ENCODE measurements around the gene ISG20.

ISG20 gene

DNA sequence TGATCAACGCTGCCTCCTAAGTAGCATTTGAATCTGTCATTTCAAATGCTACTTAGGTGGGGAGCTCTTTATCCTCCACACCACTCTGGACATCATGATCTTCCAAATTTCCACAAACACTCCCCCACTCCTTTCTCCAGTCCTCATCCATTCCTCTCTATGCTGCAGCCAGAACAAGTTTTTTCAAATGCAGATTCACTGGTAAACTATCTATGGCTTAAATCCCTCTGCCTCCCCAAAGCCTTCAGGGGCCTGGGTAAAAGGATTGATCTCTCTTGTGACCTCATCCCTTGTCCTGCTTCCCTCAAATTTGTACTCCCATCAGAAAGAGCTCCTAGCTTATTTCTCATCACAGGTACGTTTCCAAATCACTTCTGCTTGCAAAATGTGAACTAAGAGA lies 19.0 kb upstream of the ISG20 start:
- H3K4me3 ChIP-seq (ENCODE audit: control insufficient read depth, low read depth, low read length), result no peak overlapping the region
- no peak for DNase-seq (ENCODE audit: low read depth)
- TF ChIP-seq, protein P1, sequence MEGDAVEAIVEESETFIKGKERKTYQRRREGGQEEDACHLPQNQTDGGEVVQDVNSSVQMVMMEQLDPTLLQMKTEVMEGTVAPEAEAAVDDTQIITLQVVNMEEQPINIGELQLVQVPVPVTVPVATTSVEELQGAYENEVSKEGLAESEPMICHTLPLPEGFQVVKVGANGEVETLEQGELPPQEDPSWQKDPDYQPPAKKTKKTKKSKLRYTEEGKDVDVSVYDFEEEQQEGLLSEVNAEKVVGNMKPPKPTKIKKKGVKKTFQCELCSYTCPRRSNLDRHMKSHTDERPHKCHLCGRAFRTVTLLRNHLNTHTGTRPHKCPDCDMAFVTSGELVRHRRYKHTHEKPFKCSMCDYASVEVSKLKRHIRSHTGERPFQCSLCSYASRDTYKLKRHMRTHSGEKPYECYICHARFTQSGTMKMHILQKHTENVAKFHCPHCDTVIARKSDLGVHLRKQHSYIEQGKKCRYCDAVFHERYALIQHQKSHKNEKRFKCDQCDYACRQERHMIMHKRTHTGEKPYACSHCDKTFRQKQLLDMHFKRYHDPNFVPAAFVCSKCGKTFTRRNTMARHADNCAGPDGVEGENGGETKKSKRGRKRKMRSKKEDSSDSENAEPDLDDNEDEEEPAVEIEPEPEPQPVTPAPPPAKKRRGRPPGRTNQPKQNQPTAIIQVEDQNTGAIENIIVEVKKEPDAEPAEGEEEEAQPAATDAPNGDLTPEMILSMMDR (IDR thresholded peaks at IDR 0.05; ENCODE audit: control insufficient read depth, insufficient read depth, low read depth, low read length, missing control alignments), result no peak

DNA sequence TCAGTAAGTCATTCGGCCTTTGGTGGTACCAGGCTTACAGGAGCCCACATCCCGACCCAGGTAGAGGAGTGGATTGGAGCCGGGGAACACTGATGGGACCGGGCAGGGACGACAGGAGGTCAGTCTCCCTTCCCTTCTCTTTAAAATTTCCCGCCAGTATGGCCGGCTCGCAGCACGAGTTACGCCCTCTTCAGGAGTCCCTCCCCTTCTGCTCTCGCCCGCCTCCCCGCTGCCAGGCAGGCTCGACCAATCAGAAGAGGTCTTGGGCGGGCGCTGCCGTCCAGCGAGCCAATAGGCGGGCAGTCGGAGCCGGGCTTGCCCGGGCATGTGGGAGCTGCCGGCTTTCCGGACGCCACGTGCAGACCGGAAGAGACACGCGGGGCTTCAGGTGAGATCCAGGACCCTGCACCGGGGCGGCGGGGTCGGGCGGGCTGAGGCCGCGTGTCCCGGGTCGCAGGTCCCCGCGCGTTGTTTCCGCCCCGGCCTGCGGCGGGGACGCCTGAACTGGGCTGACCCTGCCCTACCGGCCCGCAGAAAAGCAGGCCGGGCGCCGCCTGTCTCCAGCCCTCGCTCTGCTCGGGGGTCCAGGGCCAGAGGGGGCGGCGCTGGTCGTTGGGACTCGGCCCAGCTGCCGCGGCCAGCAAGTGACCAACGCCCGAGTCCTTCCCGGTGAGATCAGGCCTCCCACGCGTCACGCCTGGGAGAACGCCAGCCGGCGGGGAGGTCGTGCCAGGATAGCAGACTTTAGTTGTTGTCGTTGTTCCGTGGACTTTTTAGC lies 17.6 kb upstream of the ISG20 start, which contains the start of gene AEN:
Gene AEN (plus strand): TSS at position 346 of the 778 bp plus-strand sequence. CDS start 4,870 bp downstream, outside the sequence.
- peak within 1 kb of the TSS; percentile 89 for H3K4me3 ChIP-seq (ENCODE audit: control insufficient read depth, low read depth, low read length)
- TF ChIP-seq, protein P1 (IDR thresholded peaks at IDR 0.05; ENCODE audit: control insufficient read depth, insufficient read depth, low read depth, low read length, missing control alignments), result no peak
- peak; percentile 85 for DNase-seq (ENCODE audit: low read depth)

DNA sequence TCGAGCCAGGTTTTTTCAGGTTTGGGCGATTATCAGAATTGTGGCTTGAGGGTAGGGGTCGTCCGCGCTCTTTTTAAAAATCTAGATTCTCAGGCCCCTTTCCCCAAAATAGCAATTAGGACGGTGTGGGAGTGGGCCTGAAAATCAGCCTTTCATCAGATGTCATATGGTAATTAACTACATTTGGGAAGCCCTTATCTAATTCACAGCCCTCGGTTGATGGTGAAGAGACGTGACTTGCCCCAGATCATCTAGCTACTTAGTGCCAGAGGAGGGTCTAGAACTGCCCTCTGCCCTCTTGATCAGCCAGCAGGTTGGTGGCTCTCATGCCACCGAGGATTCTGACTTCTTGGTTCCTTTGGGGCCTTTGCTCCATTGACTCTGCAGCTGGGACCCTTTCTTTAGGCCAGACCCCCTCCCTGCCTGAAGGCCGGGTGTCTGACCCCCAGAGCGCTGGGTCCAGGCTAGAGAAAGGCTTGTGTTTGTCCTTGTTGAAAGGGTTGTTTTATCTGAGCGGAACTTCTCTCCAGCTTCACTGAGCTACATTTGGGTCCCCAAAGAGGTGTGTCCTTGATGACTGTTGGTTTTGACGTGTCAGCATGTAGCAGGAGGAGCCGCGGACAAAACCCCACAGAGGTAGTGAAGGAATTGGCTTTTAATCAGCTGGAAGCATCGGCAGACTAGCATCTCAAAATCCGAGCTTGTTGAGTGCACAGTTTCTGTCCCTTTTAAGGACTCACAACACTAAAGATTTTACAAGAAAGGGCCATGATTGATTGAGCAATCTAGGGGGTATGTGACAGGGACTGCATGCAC lies 16.8 kb upstream of the ISG20 start:
- DNase-seq (ENCODE audit: low read depth), result no peak
- peak overlapping the region; percentile 89 for H3K4me3 ChIP-seq (ENCODE audit: control insufficient read depth, low read depth, low read length)
- TF ChIP-seq, protein P1 (IDR thresholded peaks at IDR 0.05; ENCODE audit: control insufficient read depth, insufficient read depth, low read depth, low read length, missing control alignments), result no peak

DNA sequence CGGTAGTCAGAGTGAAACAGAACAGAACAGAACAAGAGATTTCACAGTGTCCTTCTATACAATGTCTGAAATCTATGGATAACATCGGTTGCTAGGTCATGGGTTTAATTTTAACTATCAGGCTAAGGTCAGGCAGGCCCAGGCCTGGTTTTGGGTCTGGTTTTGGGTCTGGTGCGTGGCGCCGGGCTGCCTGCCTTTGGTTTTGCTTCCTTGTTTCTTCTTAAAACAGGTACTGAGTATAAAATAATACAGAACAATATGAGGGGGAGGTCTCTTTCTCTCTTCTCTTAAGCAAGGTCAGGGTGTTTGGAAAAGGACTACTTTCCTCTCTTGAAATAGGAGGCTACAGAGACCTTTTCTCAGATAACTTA lies 16.2 kb upstream of the ISG20 start:
- DNase-seq (ENCODE audit: low read depth), result no peak
- TF ChIP-seq, protein P1 (IDR thresholded peaks at IDR 0.05; ENCODE audit: control insufficient read depth, insufficient read depth, low read depth, low read length, missing control alignments), result no peak
- peak overlapping the region; percentile 89 for H3K4me3 ChIP-seq (ENCODE audit: control insufficient read depth, low read depth, low read length)

DNA sequence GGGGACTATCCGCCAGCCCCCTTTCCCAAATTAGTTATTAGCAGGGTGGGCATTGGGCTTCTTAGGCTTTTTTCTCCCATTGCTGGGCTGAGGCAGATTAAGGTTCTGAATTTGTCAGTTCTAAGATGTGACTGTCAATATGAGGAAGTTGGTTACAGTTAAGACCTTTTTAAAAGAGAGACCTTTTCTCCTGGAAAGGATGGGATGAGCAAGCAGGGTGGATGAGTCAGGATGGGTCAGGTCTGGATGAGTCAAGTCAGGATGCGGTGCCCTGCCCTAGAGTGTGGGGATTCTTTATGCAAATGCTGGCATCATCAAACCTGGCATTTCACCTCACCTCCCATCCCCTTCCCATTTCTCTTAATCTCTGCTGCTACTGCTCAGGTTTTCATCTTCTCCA lies 15.8 kb upstream of the ISG20 start:
- TF ChIP-seq, protein P1 (IDR thresholded peaks at IDR 0.05; ENCODE audit: control insufficient read depth, insufficient read depth, low read depth, low read length, missing control alignments), result no peak
- DNase-seq (ENCODE audit: low read depth), result peak; percentile 37
- H3K4me3 ChIP-seq (ENCODE audit: control insufficient read depth, low read depth, low read length), result peak overlapping the region; percentile 89

DNA sequence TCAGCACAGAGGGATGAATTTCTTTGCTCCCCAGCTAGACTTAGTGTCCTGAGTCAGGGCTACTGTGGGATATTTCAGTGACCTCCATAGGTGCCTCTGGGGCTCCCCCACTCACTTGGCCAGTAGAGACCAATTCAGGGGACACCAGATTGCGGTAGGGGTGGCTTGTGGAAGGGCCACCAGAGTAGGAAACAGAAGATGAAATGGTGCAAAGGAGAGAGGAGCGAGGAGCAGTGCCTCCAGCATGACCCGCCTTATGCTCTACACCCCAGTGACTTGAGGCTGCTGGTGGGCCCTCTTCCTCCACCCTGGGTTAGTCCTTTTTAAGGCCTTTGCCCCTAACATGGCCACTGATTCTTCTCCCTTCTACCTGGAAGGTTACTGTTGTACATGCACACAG lies 15.2 kb upstream of the ISG20 start:
- H3K4me3 ChIP-seq (ENCODE audit: control insufficient read depth, low read depth, low read length), result peak overlapping the region; percentile 89; the same call in 1 of the 2 replicates
- TF ChIP-seq, protein P1 (IDR thresholded peaks at IDR 0.05; ENCODE audit: control insufficient read depth, insufficient read depth, low read depth, low read length, missing control alignments), result no peak

More for the DNA sequence above, 15.2 kb upstream of the ISG20 start:
- DNase-seq (ENCODE audit: low read depth), result no peak
